Suprapubic skin (tissue), 4 donors: ENCODE measurements around the gene OR10A6. TPM values are rescaled to one million over a fixed set of nuclear protein-coding genes. Genes with fewer than 3 reads are reported as not detected.

ENCODE experiments used
- DNase-seq, 2 donors: peaks; one replicate each; pipeline ENCODE4 v3.0.0-alpha.2; 2019; ENCODE audit warnings: low spot score in 2 of 2
- H3K27ac ChIP-seq: fragments of 200-600 bp; sonication (generic); one replicate; pipeline ENCODE4 v1.5.1; 2019
- H3K27me3 ChIP-seq: fragments of 200-600 bp; sonication (generic); one replicate; pipeline ENCODE4 v1.5.1; 2019
- H3K36me3 ChIP-seq: fragments of 200-600 bp; sonication (generic); one replicate; pipeline ENCODE4 v1.5.1; 2019
- H3K4me1 ChIP-seq: fragments of 200-600 bp; sonication (generic); one replicate; pipeline ENCODE4 v1.5.1; 2019
- H3K4me3 ChIP-seq: fragments of 200-600 bp; sonication (generic); one replicate; pipeline ENCODE4 v1.5.1; 2019; ENCODE audit warnings: mild to moderate bottlenecking
- H3K9me3 ChIP-seq: fragments of 200-600 bp; sonication (generic); one replicate; pipeline ENCODE4 v1.5.1; 2019
- CTCF ChIP-seq, 2 donors: fragments of 200-600 bp in 1 of 2; fragments of 450-650 bp in 1 of 2; sonication (generic) in 1 of 2; IDR thresholded peaks; one replicate each; pipeline ENCODE4 v1.5.1; 2016 to 2019; ENCODE audit warnings: antibody characterized with exemption in 2 of 2, mild to moderate bottlenecking in 1 of 2, moderate library complexity in 1 of 2
- EP300 ChIP-seq: sonication (generic); formaldehyde crosslinking; IDR thresholded peaks from one replicate; pipeline ENCODE4 v1.6.1; 2017; ENCODE audit warnings: antibody characterized with exemption
- POLR2A ChIP-seq, 2 donors: fragments of 450-650 bp; IDR thresholded peaks; one replicate each; pipeline ENCODE4 v1.6.1; 2017; ENCODE audit warnings: antibody characterized with exemption in 2 of 2, mild to moderate bottlenecking in 2 of 2, moderate library complexity in 2 of 2
- POLR2AphosphoS5 ChIP-seq, 3 donors: sonication (generic); formaldehyde crosslinking; IDR thresholded peaks; one replicate each; pipeline ENCODE4 v1.6.1; 2017; ENCODE audit warnings: antibody characterized with exemption in 3 of 3
- WGBS: methylation state at CpG from one replicate; pipeline ENCODE4 v1.1.5; 2018; 5-methylcytosine and 5-hydroxymethylcytosine counted together
- total RNA-seq, 4 donors: library from RNA; depleted of rRNA; stranded (reverse); fragments of >200 nt; gene quantifications; one replicate each; pipeline ENCODE4 v1.1.0, GENCODE V29; 2016

Gene OR10A6
- total RNA-seq, 4 donors from 2014 or later, result 0.08 TPM; not detected in 3

DNA sequence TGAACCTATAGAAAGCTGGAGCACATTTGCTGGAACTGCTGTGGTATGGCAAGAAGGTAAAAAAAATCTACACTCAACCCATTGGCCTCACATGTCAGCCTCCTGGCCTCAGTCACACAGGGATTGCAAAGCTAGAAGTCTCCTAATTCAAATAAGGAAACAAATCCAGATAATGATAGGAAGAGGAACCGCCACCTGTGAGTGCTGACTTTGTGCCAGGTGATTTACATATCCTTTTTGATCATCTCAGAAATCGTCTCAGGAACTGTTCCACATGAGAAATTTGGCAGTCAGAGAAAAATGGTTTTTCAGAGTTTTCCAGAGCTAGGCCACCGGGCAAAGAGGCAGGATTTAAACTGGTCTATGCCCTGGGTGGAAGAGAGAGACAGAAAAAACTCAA is 33.2 kb upstream of the OR10A6 start:
- no peaks in the 10 kb centered on the region for H3K9me3 ChIP-seq
- 35% methylated on average over 3 of the region's 3 CpGs for WGBS
- H3K27me3 ChIP-seq, result no peaks in the 10 kb centered on the region
- H3K27ac ChIP-seq, result no peak overlapping the region
- no peak for DNase-seq
- no peak for TF ChIP-seq EP300
- TF ChIP-seq POLR2AphosphoS5 (IDR thresholded peaks at IDR 0.05), result no peak
- TF ChIP-seq POLR2A (IDR thresholded peaks at IDR 0.05), result no peak
- TF ChIP-seq CTCF (IDR thresholded peaks at IDR 0.05), result no peak
- H3K4me1 ChIP-seq, result no peaks in the 10 kb centered on the region
- no peak overlapping the region for H3K4me3 ChIP-seq
- H3K36me3 ChIP-seq, result no peaks in the 10 kb centered on the region

DNA sequence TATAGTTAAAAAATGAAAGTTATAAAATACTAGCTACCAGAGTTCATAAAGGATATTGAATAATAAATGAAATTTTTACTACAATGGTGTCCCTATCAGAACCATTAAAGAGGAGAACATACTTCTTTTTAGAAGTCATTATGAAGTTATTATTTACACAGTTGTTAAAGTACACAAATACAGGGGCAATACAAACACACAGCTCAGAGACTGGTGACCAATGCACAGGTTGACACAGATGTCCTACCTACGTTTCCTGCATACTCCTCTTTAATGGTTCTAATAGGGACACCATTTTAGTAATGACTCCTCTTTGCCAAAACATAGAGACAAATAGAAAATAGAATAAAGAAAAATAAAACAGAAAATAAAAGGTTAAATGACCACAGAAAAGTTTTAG is 24.1 kb upstream of the OR10A6 start:
- H3K9me3 ChIP-seq, result no peaks in the 10 kb centered on the region
- 85% methylated on average over 1 of the region's 1 CpG for WGBS
- no peaks in the 10 kb centered on the region for H3K4me1 ChIP-seq
- DNase-seq, result no peak
- TF ChIP-seq POLR2A (IDR thresholded peaks at IDR 0.05) (no peak), POLR2AphosphoS5 (IDR thresholded peaks at IDR 0.05) (no peak), EP300 (no peak), CTCF (IDR thresholded peaks at IDR 0.05) (no peak)
- H3K4me3 ChIP-seq, result no peak overlapping the region
- H3K36me3 ChIP-seq, result no peaks in the 10 kb centered on the region
- H3K27me3 ChIP-seq, result no peaks in the 10 kb centered on the region
- no peak overlapping the region for H3K27ac ChIP-seq

GRCh38 chr11:7949934-7950333 is 18.9 kb upstream of the OR10A6 start:
- H3K4me3 ChIP-seq, result no peak overlapping the region
- no peaks in the 10 kb centered on the region for H3K4me1 ChIP-seq
- H3K27me3 ChIP-seq, result peaks cover 8% of the 10 kb centered on the region
- no peak overlapping the region for H3K27ac ChIP-seq
- TF ChIP-seq EP300 (no peak), POLR2AphosphoS5 (IDR thresholded peaks at IDR 0.05) (no peak), POLR2A (IDR thresholded peaks at IDR 0.05) (no peak), CTCF (IDR thresholded peaks at IDR 0.05) (no peak)
- WGBS, result 77% methylated on average over 1 of the region's 1 CpG
- H3K9me3 ChIP-seq, result no peaks in the 10 kb centered on the region
- H3K36me3 ChIP-seq, result no peaks in the 10 kb centered on the region
- no peak for DNase-seq

DNA sequence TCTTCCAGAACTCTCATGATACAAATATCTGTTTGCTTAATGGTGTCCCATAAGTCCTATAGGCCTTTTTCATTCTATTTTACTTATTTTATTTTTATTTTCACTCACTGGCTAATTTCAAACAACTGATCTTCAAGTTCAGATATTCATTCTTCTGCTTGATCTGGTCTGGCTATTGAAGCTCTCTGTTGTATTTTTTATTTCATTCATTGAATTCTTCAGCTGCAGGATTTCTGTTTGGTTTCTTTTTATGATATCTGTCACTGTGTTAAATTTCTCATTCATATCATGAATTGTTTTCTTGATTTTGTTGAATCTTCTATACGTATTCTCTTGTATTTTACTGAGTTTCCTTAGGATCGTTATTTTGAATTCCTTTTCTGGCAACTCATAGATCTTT is 13.1 kb upstream of the OR10A6 start:
- no peaks in the 10 kb centered on the region for H3K4me1 ChIP-seq
- H3K36me3 ChIP-seq, result no peaks in the 10 kb centered on the region
- H3K4me3 ChIP-seq, result no peak overlapping the region
- peaks cover 8% of the 10 kb centered on the region for H3K27me3 ChIP-seq
- 84% methylated on average over 2 of the region's 2 CpGs for WGBS
- H3K9me3 ChIP-seq, result peaks cover 6% of the 10 kb centered on the region
- TF ChIP-seq EP300 (no peak), POLR2AphosphoS5 (IDR thresholded peaks at IDR 0.05) (no peak), POLR2A (IDR thresholded peaks at IDR 0.05) (no peak), CTCF (IDR thresholded peaks at IDR 0.05) (no peak)
- no peak for DNase-seq
- H3K27ac ChIP-seq, result no peak overlapping the region

GRCh38 chr11:7941608-7942007 is 10.5 kb upstream of the OR10A6 start, which contains the start of gene OR10A3:
TSS of gene OR10A3 (minus strand) at chr11:7941708. CDS start at chr11:7939520, 2,188 bp downstream.
- Histone ChIP-seq H3K27ac (no peak within 1 kb of the TSS), H3K9me3 (peaks cover 6% of the 10 kb centered on the region), H3K4me3 (no peak within 1 kb of the TSS), H3K27me3 (no peaks in the 10 kb centered on the region), H3K4me1 (no peaks in the 10 kb centered on the region), H3K36me3 (no peaks in the 10 kb centered on the region)
- 93% methylated on average over 2 of the region's 2 CpGs for WGBS
- DNase-seq, result no peak
- TF ChIP-seq POLR2A (IDR thresholded peaks at IDR 0.05) (no peak), POLR2AphosphoS5 (IDR thresholded peaks at IDR 0.05) (no peak), EP300 (no peak), CTCF (IDR thresholded peaks at IDR 0.05) (no peak)
